Stimulated activated CD8-positive, alpha-beta memory T cell treated with anti-CD3 and anti-CD28 coated beads, Interleukin-7, amount 100 ng/mL, for 24 hours (primary cell): ENCODE data around the gene MYPOP.

Source experiments
- DNase-seq: peaks from one replicate; pipeline ENCODE4 v3.0.0-alpha.2; 2020; ENCODE audit warnings: low read depth

Gene MYPOP

GRCh38 chr19:45901912-45902650 lies at the start of gene MYPOP:
MYPOP (minus strand) TSS chr19:45902613; CDS start chr19:45901773, 840 bp downstream.
- no peak for DNase-seq

GRCh38 chr19:45947926-45948325 lies 45.5 kb upstream of the MYPOP start:
- no peak for DNase-seq

- DNase-seq: no peak
These were observed 38.0 kb upstream of the MYPOP start for GRCh38 chr19:45940515-45940805.

- no peak for DNase-seq
These were observed 37.5 kb upstream of the MYPOP start for GRCh38 chr19:45939792-45940514.

GRCh38 chr19:45938733-45939319 lies 36.4 kb upstream of the MYPOP start:
- no peak for DNase-seq

- no peak for DNase-seq
These were observed 32.9 kb upstream of the MYPOP start for GRCh38 chr19:45935267-45935666.

- DNase-seq: no peak
These were observed 32.3 kb upstream of the MYPOP start for GRCh38 chr19:45934551-45935230.

- no peak for DNase-seq
These were observed 31.3 kb upstream of the MYPOP start for GRCh38 chr19:45933759-45934158.

GRCh38 chr19:45931055-45931454 lies 28.6 kb upstream of the MYPOP start:
- DNase-seq: no peak

GRCh38 chr19:45929247-45929646 lies 26.8 kb upstream of the MYPOP start:
- no peak for DNase-seq

- DNase-seq: peak; percentile 73
These were observed 25.3 kb upstream of the MYPOP start for GRCh38 chr19:45927565-45928261.

GRCh38 chr19:45924891-45925447 lies 22.6 kb upstream of the MYPOP start:
- no peak for DNase-seq

- no peak for DNase-seq
These were observed 19.9 kb upstream of the MYPOP start for GRCh38 chr19:45922281-45922680.

GRCh38 chr19:45920458-45920857 lies 18.0 kb upstream of the MYPOP start:
- no peak for DNase-seq

- no peak for DNase-seq
These were observed 17.3 kb upstream of the MYPOP start for GRCh38 chr19:45919678-45920077.

GRCh38 chr19:45918721-45919120 lies 16.3 kb upstream of the MYPOP start:
- no peak for DNase-seq

- no peak for DNase-seq
These were observed 15.1 kb upstream of the MYPOP start for GRCh38 chr19:45917421-45918091.

- no peak for DNase-seq
These were observed 11.7 kb upstream of the MYPOP start, which contains the start of gene NANOS2 for GRCh38 chr19:45913874-45914830. NANOS2 (minus strand) TSS chr19:45914778; CDS start chr19:45914693, 85 bp downstream.

- DNase-seq: no peak
These were observed 8.9 kb upstream of the MYPOP start for GRCh38 chr19:45911291-45911690.

- no peak for DNase-seq
These were observed 6.5 kb upstream of the MYPOP start for GRCh38 chr19:45908956-45909355.
